CD4-positive, alpha-beta T cell treated with Interleukin-4 for 4 hours (primary cell): ENCODE data around the gene ARHGAP22.

ENCODE experiments used
- DNase-seq: peaks from one replicate; pipeline ENCODE4 v3.0.0-alpha.2; 2020

The ARHGAP22 gene

GRCh38 chr10:48474765-48475365 lies 130.0 kb downstream of the ARHGAP22 start:
- DNase-seq: no peak

DNA sequence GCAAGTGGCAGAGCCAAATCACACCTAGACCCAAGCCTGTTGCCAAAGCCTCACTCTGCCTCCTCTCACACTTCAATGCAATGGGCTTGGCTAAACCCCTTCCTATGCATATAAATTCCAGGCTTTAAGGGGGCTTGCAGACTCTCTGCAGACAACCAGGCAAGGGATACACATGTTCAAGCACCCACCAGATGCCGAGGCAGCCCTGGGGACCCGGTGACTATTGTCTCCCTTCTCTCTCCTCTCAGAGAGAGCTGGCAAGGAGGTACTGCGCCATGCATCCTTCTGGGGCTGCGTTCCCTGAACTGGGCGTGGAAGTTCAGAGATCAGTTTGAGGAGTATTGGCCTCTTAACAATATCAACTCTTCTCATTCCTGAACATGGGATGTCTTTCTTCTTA lies 131.2 kb downstream of the ARHGAP22 start:
- no peak for DNase-seq

DNA sequence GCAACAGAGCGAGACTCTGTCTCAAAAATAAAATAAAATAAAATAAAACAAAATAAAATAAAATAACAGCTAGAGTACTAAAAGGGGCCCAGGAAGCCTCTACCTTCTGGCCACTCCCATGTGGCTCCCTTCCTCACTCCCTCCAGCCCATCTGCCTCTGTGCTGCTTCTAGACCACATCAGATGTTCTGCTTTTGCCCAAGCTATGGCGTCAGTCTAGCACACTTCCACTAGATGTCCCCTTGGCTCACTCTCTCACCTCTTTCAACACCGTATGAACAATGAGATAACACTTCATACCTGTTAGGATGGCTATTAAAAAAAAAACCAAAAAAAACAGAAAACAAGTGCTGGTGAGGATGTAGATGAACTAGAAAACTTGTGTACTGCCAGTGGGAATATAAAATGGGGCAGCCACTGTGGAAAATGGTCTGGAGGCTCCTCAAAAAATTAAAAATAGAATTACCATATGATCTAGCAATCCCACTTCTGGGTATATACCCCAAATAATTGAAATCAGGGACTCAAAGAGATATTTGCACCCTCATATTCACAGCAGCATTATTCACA lies 132.3 kb downstream of the ARHGAP22 start:
- DNase-seq: no peak

DNA sequence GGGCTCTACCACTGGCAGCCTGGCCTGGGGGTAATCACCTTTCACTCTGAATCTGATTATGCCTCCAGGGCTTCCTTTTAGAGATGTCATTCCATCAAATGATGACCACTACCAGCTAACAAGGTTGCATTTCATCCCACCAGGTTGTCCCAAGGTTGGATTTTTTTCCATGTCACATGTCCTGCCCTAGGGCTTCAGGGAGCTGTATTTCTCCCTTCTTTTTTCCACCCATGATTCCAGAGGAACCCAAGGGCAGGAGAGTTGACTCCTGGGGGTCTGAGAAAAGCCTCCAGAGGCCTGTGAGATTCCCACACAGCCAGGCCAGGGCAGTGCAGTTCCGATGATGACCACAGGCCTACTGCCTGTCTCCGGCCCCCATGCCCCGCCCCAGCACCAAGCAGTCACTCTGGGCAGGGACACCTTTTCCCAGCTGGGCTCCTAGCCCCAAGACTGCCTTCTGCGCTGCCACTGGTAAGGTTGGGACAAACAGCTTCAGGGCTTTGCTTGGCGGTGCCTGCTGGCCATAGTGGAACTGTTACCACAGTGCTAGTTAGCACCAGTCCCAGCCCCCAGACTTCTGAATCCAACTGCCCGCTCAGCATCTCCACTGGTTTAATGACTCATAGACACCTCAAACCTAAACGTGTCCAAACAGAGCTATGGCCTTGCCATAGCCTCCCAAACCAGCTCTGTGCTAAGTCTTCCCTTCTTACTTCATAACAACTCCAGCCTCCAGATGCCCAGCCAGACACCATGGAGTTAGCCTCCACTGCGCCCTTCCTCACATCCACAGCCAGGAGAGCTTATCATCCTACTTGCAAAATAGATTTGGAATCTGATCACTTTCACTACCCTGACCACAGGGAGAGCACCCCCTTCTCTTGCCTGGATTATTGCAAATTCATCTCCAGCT lies 133.7 kb downstream of the ARHGAP22 start:
- DNase-seq: no peak

- no peak for DNase-seq
These were observed 134.6 kb downstream of the ARHGAP22 start for GRCh38 chr10:48470115-48470892.

DNA sequence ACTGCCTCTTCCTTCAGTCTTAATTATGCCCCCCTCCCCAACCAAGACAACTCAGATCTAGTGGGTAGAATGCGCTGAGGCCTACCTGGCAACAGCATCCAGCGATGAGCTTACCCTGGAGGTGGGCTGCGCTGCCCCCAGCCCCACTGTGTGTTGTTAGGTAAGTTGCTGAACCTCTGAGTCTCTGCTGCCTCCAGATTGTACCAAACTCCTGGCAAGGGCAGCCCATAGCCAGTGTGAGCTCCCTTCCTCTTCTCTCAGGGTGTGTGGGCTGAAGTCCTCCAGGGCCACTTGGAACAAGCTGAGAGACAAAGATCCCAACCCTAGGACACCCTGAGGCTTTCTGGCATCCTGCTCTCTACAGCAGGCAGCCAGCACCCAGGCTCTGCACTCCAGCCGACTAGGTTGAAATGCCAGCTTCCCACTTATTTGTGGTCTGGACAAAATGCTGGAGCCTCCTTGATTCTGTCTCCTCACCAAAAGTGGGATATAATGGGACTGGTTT lies 135.3 kb downstream of the ARHGAP22 start:
- no peak for DNase-seq

- DNase-seq: no peak
These were observed 135.9 kb downstream of the ARHGAP22 start for GRCh38 chr10:48468866-48469511.

GRCh38 chr10:48468130-48468790 lies 136.6 kb downstream of the ARHGAP22 start:
- DNase-seq: no peak

- DNase-seq: no peak
These were observed 137.2 kb downstream of the ARHGAP22 start for GRCh38 chr10:48467669-48468068.

DNA sequence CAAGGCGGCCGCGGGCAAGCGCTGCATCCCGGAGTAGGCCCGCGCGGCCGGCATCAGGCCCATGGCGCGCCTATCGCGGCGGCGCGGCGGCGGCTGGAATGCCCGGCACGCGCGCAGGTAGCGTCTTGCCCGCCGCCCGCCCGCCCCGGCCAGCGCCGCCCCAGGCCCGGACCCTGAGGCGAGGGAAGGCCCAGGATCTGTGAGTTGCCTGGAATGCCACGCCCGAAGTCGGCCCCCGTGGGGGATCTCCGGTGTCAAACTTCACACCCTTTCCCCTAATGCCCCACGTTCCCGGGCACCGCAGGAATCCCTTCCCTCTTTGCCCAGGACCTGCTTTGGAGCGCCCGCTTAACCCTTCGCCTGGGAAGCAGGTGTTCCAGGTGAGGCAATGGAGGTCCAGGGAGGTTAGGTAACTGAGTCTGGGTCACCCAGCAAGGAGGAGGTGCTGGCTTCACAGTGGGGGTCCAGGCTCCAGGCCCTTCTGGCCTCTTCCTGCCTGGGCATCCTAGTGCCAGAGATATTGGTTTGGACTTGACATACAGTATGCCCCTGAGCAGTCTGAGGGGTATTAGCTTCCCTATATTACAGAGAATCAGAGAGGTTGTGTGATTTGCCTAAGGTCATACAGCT lies 138.1 kb downstream of the ARHGAP22 start:
- DNase-seq: no peak

- no peak for DNase-seq
These were observed 138.9 kb downstream of the ARHGAP22 start for GRCh38 chr10:48465860-48466521.

DNA sequence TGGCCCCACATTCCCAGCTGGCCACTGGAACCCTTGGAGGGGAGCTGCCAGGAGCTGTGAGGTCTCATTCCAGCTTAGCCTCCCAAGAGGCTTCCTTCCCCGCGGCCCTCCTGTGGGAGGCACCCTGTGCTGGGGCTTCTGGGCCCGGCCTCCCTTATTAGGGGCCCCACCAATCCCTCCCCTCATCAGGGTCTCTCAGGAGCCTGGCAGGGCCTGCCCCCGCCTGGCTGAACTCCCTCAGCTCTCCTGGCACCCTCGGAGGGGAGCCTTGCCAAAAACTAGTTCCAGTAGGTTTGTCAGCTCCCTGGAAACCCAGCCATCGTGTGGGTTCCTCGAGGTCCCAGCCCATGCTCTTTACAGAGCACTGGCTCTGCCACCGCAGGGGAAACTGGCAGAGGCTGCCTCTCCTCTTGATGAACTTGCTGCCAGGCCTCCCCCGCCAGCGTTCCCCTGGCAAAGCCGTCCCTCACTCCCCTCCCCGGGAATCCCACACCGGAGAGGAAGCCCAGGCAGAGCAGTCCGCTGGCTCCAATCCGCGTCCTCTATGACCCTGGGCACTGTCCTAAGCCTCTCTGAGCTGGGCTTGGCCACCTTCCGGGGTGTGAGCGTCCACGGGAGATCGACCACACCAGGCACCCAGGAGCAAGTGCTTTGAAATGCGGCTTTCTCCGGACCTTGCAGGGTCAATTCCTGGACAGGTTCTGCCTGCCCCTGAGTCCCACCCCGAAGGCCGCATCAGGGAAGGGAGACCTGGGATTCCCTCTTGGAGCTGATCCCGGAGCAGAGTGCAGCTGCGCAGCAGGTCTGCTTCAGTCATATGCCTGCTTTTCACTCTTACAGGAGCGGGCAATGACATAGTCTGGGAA lies 139.8 kb downstream of the ARHGAP22 start:
- DNase-seq: no peak

DNA sequence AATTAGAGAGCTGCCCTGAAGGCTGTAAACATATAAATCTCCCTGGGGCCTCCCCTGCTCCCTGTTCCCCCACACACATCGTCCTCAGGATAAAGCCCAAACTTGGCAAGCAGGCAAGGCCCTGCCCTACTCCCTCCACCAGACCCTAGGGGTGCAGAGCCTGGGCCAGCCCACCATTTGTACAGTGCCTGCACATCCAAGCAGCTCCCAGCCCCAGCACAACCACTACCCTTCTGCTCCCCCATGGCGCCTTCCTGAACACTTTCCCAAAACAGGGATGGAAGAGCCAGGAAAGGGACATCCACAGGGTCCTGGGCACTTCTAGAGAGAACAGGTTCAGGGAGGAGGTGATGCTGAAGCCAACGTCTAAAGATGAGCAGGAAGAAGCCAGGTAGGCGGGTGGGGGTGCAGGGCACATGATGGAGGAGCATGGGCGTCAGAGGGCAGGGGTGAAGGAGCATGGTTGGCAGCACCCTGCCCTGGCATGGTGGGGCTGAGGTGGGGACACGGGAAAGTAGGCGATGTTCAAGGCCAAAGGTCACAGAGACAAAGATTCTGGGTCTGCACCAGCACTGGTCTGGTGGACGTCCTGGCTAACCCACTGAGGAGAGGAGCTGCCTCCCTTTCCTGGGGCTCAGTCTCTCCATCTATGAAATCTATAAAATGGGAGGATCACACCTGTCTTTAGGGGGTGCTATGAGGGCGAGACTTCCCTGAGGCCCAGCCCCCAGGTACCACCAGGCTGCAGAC lies 140.6 kb downstream of the ARHGAP22 start:
- no peak for DNase-seq

GRCh38 chr10:48463318-48464003 lies 141.4 kb downstream of the ARHGAP22 start:
- DNase-seq: no peak

DNA sequence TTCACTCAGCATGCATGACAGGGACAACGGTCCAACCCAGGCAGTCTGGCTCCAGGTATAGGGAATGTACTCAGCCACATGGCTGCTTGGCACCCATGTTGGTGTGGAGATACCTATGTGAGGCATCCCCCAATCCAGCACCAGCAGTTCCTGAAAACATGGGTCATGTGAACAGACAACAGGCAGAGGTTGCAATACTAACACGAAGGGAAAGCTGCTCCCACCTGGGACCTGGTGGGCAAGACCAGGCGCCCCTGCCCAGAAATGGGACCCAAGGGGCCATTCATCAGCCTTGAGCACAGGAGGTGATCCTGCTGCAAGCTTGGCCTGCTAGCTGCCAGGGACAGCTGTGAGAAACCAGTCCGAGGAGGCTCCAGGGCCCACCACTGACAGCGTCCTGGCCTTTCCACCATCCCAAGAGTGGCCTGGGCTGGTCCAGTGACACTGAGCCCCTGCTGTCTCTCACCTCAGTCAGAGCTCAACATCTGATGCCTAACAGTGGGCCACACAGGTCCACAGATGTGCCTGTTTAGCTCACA lies 142.3 kb downstream of the ARHGAP22 start:
- DNase-seq: no peak

- no peak for DNase-seq
These were observed 143.0 kb downstream of the ARHGAP22 start for GRCh38 chr10:48461623-48462481.

DNA sequence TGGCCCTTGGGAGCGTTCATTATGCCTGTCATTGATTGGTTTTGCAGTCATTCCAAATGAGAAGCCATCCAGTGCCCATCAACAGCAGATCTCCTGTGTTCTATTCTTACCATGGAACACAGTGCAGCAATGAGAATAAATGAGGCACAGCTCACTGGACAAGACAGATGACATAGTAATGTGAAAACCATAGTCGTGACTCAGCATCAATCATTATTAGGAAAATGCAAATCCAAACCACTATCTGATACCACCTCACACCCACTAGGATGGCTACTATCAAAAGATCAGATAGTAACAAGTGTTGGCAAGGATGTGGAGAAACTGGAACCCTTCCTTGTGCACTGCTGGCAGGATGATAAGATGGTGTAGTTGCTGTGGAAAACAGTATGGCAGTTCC lies 144.7 kb downstream of the ARHGAP22 start:
- DNase-seq: no peak
